H1 (cell line): ENCODE data around the gene CDNF.

Experiments used
- CEBPB ChIP-seq: IDR thresholded peaks from 2 replicates; pipeline ENCODE4 v1.6.1; 2012; ENCODE audit warnings: low read depth, low read length
- CHD1 ChIP-seq: IDR thresholded peaks from 2 replicates; pipeline ENCODE4 v1.6.1; 2012; ENCODE audit warnings: low read depth, low read length, improper control_type of control experiment
- CHD2 ChIP-seq: IDR thresholded peaks from 2 replicates; pipeline ENCODE4 v1.6.1; 2012; ENCODE audit warnings: low read length, improper control_type of control experiment
- EZH2 ChIP-seq: fragments of 200-600 bp; sonication (generic); IDR thresholded peaks from 2 replicates; pipeline ENCODE4 v1.7.1; 2012; ENCODE audit warnings: low read depth, mild to moderate bottlenecking, moderate library complexity, low read length, inconsistent platforms; ENCODE audit not compliant: severe bottlenecking
- POLR2AphosphoS5 ChIP-seq: IDR thresholded peaks from 2 replicates; pipeline ENCODE4 v1.6.1; 2011; ENCODE audit warnings: low read depth, low read length
- RAD21 ChIP-seq, 2 experiments: IDR thresholded peaks in 1 of 2; conservative IDR thresholded peaks in 1 of 2; 2 replicates each; pipeline ENCODE4 v1.6.1; 2011; ENCODE audit warnings: low read depth in 2 of 2, low read length in 2 of 2, improper control_type of control experiment in 1 of 2, inconsistent platforms in 1 of 2, mild to moderate bottlenecking in 1 of 2, moderate library complexity in 1 of 2
- RNF2 ChIP-seq: fragments of 200-900, 300-1000 bp; sonication (generic); IDR thresholded peaks from 2 replicates; pipeline ENCODE4 v1.7.1; 2016; ENCODE audit warnings: borderline replicate concordance, low read depth, mild to moderate bottlenecking, antibody characterized with exemption, low read length; ENCODE audit not compliant: poor library complexity, severe bottlenecking; ENCODE audit errors: missing control alignments
- RXRA ChIP-seq: IDR thresholded peaks from 2 replicates; pipeline ENCODE4 v1.6.1; 2011; ENCODE audit warnings: low read depth, mild to moderate bottlenecking, low read length, moderate library complexity; ENCODE audit not compliant: insufficient read depth
- SIN3A ChIP-seq, 2 experiments: IDR thresholded peaks in 1 of 2; conservative IDR thresholded peaks in 1 of 2; 2 replicates each; pipeline ENCODE4 v1.6.1; 2011 to 2012; ENCODE audit warnings: low read length in 2 of 2, improper control_type of control experiment in 1 of 2, low read depth in 1 of 2, mild to moderate bottlenecking in 1 of 2
- YY1 ChIP-seq: IDR thresholded peaks from 2 replicates; pipeline ENCODE4 v1.6.1; 2011; ENCODE audit warnings: low read depth, mild to moderate bottlenecking, low read length
- TF ChIP-seq, protein P1 (sequence below), 3 experiments: IDR thresholded peaks; 1 replicate in 2 of 3; 2 replicates in 1 of 3; pipeline versions ENCODE4 v1.5.1 to v1.6.1; 2011; ENCODE audit warnings: low read length in 3 of 3, mild to moderate bottlenecking in 3 of 3, inconsistent platforms in 2 of 3, low read depth in 1 of 3, moderate library complexity in 1 of 3; ENCODE audit not compliant: insufficient read depth in 1 of 3; ENCODE audit errors: control extremely low read depth in 1 of 3

DNA sequence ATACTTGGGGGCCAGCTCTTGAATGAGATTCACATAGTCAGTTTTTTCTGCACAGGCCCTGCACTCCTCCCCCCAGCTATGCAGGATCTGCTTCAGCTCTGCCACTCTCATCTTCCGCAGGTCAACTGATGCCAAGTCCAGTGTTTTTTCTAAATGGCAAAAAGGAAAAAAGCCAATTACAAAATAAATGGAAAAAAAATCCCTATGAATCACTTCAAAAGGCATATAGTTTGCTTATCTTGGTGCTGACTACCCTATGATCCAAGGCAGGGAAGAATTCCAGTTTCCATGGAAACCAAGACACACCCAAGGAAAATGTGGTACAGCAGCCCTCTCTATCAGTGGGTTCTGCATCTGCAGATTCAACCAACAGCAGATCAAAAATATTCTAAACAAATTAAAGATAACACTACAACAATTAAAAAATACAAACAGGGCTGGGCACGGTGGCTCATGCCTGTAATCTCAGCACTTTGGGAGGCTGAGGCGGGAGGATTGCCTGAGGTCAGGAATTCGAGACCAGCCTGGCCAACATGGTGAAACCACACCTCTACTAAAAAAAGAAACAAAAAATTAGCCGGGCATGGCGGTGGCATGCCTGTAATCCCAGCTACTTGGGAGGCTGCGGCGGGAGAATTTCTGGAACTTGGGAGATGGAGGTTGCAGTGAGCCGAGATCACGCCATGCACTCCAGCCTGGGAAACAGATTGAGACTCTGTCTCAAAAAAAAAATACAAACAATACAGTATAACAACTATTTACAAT, 17.6 kb downstream of the CDNF start:
- TF ChIP-seq RXRA, result no peak
- no peak for TF ChIP-seq POLR2AphosphoS5
- TF ChIP-seq, protein P1, sequence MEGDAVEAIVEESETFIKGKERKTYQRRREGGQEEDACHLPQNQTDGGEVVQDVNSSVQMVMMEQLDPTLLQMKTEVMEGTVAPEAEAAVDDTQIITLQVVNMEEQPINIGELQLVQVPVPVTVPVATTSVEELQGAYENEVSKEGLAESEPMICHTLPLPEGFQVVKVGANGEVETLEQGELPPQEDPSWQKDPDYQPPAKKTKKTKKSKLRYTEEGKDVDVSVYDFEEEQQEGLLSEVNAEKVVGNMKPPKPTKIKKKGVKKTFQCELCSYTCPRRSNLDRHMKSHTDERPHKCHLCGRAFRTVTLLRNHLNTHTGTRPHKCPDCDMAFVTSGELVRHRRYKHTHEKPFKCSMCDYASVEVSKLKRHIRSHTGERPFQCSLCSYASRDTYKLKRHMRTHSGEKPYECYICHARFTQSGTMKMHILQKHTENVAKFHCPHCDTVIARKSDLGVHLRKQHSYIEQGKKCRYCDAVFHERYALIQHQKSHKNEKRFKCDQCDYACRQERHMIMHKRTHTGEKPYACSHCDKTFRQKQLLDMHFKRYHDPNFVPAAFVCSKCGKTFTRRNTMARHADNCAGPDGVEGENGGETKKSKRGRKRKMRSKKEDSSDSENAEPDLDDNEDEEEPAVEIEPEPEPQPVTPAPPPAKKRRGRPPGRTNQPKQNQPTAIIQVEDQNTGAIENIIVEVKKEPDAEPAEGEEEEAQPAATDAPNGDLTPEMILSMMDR (IDR thresholded peaks at IDR 0.05; ENCODE audit: control extremely low read depth in 1 of 3, insufficient read depth in 1 of 3, low read depth in 1 of 3, low read length in 3 of 3), result no peak
- TF ChIP-seq SIN3A (conservative IDR thresholded peaks at IDR 0.05 in 1 of 2, IDR thresholded peaks at IDR 0.05 in 1 of 2; ENCODE audit: low read depth in 1 of 2, low read length in 2 of 2), result no peak
- TF ChIP-seq YY1, result no peak
- no peak for TF ChIP-seq CEBPB
- no peak for TF ChIP-seq RNF2
- no peak for TF ChIP-seq CHD2
- no peak for TF ChIP-seq EZH2
- TF ChIP-seq RAD21 (IDR thresholded peaks at IDR 0.05 in 1 of 2, conservative IDR thresholded peaks at IDR 0.05 in 1 of 2; ENCODE audit: low read depth in 2 of 2, low read length in 2 of 2), result no peak
- TF ChIP-seq CHD1, result no peak
